OCI-LY3 (cell line): ENCODE results near the gene MRRF.

ENCODE experiments used
- EZH2phosphoT487 ChIP-seq: fragments of 200-600 bp; shearing (Covaris generic); IDR thresholded peaks from 2 replicates; pipeline ENCODE4 v1.6.1; 2018; ENCODE audit warnings: antibody characterized with exemption, mixed run types, low read depth
- TF ChIP-seq, protein P1 (sequence below): fragments of 200-600, 300-600 bp; sonication (generic); IDR thresholded peaks from 2 replicates; pipeline ENCODE4 v1.5.1; 2014; ENCODE audit warnings: antibody characterized with exemption, low read length, low read depth

DNA sequence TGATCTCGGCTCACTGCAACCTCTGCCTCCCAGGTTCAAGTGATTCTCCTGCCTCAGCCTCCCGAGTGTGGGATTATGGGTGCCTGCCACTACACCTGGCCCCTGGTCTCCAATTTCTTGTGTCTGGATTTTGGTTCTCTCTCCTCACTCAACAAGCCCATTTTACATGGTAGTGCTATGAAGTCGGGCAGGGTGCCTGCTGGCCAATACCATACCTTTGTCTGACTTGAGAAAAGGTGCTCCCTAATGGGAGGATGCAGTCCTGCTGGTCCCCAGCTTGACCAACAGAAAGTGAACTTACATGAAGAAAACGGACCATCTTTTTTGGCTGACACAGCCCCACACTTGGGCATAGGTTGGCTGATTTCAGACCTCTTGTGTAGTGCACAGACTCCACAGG, 84.5 kb downstream of the MRRF start:
- TF ChIP-seq, protein P1, sequence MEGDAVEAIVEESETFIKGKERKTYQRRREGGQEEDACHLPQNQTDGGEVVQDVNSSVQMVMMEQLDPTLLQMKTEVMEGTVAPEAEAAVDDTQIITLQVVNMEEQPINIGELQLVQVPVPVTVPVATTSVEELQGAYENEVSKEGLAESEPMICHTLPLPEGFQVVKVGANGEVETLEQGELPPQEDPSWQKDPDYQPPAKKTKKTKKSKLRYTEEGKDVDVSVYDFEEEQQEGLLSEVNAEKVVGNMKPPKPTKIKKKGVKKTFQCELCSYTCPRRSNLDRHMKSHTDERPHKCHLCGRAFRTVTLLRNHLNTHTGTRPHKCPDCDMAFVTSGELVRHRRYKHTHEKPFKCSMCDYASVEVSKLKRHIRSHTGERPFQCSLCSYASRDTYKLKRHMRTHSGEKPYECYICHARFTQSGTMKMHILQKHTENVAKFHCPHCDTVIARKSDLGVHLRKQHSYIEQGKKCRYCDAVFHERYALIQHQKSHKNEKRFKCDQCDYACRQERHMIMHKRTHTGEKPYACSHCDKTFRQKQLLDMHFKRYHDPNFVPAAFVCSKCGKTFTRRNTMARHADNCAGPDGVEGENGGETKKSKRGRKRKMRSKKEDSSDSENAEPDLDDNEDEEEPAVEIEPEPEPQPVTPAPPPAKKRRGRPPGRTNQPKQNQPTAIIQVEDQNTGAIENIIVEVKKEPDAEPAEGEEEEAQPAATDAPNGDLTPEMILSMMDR, result no peak
- TF ChIP-seq EZH2phosphoT487, result no peak
